ENCODE results near the gene SOX6.
"Not testable (repeated sequence)": the region's sequence is repeated elsewhere in the genome, so short reads cannot be mapped to it uniquely, and the experiment has no call there.

Gene SOX6

DNA sequence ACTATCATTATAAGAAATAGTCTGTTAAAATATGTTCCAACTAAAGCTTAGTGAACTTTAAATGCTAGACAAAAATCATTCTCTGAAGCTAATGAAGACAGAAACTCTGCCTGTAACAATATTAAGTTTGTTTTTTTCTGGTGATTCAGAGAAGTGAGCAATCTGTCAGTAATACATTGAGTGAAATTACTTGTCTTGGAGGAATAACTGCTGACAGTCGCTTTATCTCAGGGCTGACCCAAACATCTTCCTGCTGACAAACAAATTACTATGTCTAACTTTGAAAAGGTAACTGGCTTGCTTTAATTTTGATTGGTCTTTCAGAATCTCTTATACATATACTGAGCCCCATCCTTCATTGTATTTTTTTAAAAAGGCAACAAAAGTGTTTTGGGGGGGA, 264.5 kb downstream of the SOX6 start:
- no peak for DNase-seq

DNA sequence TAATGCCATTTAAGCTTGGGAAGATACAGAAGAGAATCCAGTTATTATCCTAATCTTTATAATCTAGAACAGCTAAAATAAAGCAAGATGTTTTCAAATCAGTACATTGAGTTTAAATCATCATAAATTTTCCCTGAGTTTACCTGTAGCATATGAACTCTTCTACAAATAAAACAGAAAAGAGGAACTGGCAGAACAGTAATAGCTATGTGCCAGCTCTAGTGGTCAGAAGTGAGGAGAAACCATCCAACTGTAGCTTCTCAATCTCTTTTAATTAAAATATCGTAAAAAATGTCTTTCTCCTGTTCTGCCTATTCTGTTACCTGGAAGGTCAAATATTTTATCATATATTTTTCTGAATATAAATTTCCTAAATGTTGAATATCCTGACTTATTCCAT, 266.9 kb downstream of the SOX6 start:
- DNase-seq, result no peak

DNA sequence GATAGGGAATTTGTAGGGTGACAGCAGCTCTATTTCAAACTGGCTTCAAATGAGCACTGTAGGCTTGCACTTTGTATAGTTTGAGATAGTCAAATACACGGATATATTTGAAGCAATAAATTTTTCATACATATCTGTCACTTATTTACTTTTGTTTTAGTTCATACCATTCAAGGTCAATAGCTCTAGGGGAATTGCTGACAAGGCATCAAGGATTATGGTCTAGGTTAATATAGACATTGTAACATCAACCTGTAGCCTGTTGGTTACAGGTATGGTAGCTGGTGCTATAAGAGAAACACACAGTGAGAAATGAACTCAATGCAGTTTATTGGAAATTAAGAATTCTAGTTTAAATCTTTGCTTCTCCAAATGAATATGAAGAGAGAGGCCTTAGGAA, 267.6 kb downstream of the SOX6 start:
- no peak for DNase-seq

DNA sequence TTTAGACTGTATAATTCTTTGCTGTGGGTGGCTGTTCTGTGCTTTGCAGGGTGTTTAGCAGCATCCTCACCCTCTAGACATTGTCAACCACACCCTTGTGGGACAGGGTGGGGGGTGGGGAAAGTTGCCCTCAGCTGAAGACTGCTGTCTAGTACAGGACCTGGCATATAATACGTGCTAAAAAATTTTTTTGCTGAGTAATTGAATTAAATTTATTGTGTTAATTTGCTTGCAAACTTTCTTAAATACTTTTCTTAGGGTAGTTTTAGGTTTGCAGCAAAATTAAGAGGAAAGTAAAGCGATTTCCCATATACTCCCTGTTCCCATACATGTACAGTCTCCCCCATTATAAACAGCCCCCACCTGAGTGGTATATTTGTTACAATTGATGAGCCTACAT, 268.5 kb downstream of the SOX6 start:
- DNase-seq, result no peak

DNA sequence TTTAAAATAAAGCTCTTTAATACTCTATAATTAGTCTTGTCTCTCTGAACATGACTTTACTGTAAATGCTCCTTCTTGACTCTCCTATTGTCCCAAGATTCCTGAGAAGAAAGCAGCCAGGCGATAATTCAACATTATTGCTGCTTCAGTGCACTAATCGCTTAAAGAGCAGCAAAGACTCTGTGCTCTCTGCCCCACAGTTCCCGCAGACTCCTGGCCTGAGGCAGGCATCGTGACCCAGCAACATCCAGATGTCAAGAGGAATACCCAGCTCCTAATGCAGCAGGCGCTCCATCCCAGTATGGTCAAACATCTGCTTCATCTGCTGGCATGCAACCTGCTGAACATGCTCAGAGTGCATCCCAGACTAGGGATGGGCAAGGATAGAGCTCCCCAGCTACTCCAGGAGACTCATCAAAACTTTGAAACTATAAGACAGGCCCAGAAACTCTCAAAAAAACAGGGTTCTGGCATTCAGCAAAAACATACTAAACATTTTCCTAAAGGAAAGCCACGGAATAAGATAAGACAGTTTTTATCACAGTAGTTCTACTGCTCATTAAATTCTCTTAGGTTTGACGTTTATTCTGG, 270.0 kb downstream of the SOX6 start:
- DNase-seq, result no peak

DNA sequence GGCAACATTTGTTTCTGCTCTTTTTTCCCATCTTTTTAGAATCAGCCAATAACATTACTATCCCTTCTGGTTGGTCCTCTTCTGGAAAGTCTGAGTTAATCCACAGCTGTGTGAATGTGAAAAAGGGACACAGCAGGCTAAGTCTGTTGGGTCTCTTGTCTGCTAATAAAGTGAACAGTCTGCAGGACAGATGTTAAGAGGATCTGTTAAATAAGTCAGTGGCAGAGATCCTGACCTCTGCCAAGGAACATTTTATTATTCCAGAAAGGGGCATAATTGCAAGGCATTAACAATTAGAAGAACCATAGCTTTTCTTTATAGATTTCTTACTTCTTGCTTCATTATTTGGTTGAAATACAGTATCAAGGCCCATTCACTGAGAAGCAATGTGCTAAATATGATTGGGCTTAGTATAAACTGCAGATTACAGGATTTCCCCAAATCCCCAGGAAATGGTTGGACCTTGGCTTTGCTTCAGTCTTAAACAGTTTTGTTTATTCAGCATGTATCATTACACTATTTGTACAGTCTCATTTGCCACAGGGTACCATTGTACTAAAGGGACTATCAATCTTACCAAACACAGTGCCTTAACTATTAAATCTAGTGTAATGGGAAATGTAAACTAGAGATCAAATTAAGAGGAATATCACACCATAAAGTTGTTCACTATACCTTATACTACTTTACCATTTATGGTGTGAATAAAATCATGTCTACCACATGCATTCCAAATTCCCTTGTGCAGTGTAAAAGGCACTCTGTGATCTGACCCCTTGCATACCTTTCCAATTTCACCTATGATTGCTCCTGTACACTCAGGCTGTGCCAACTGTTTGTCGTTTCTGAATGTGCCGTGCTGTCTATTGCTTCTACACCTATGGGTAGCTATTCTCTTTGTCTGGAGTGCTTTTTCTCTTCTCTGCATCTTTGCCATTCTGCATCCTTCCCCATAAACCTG, 274.0 kb downstream of the SOX6 start:
- DNase-seq, result no peak

DNA sequence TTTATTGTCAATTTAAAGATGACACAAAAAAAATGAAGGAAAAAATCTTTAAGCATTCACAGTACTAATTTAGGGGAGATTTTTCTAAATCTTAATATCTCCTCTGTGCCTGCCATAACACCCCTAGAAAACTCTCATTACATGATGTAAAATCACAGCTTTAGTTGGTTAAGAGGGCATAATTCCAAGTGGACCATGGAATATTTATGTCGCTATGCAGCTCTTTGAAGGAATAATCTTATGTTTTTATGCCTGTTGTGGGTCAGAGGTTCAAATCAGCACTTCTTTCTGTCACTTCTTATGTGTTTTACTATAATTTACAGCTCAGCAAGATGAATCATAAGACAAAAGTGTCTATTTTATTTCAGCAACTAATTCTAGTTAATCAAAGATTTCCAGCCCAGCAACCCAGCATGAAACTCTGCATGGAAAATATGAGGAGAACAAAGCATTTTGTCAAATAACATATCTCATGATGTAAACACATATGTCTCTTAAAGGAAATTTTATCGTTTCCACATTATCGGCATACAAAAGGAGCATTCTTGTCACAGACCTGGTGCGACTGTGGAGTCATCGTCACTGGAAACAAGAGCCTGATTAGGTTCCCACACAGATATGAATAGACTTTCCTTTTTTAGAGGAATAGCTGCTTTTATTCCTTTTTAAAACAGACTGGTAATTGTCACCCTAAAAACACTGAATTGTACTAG, 274.8 kb downstream of the SOX6 start:
- no peak for DNase-seq

DNA sequence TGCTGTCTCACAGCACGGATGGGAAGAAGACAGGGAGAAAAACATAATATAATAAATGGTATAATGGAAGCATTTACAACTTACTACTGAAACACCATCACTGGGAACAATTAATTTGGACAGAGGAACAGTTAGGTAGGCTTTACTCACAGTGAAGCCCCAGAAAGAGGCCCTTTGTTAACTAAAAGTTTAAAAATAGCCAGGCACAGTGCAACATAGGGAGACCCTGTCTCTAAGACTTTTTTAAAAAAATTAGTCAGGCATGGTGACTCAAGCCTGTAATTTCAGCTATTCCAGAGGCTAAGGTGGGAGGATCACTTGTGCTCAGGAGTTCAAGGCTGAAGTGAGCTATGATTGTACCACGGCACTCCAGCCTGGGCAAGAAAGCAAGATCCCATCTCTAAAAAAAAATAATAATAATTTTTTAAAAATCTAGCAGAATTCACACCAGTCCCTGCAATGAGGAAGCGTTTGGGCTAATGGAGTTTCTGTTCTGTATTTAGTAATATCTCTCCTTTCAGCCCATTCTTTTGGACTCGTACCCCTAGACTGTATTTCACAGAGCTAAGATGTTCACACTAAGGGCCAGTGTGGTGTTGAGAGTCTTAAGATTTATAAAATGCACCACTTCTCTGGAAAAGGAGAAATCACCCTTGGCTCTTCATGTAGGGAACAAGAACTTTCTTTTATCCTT, 275.5 kb downstream of the SOX6 start:
- DNase-seq, result no peak

DNA sequence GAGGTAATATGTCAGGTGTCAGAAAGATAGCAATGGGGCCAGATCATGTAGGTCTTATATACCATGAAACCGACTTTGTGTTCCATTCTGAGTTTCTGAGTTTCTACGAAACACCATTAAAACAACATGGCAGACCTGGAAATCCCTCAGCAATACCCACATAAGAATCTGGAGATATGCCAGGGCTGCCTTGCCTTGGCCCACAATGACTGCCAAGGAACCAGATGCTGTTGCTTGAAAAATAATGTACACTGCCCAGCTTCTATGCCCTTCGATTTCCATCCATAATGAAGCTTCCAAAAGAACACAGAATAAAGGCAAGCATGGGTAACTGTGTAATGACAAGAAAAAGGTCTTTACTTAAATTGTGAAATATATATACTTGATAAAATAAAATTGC, 277.4 kb downstream of the SOX6 start:
- DNase-seq, result no peak

DNA sequence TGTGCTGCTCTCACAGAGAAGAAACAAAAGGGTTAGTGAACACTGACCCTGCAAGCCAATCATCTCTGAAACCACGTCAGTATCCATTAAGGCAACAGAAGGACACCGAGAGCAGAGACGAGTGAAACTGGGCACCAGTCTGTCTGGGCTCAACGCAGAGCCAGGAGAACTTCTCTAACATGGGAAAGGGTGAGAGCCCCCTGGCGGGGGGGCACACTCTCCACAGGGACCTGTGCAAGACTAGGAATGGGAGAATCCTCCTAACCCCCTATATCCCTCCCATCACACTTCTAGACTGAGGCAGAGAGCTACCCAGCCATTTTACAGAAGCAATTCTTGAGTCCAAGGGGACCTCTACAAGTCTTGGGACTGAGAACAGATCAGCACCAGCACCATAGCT, 285.8 kb downstream of the SOX6 start:
- no peak for DNase-seq

DNA sequence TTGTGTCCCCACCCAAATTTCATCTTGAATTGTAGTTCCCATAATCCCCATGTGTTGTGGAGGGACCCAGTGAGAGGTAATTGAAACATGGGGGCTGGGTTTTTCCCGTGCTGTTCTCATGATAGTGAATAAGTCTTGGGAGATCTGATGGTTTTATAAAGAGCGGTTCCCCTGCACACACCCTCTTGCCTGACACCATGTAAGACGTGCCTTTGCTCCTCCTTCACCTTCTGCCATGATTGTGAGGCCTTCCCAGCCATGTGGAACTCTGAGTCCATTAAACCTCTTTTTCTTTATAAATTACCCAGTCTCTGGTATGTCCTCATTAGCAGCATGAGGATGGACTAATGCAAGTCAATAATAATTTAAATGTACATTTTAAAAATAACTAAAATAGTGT, 289.1 kb downstream of the SOX6 start:
- DNase-seq, result not testable (repeated sequence)

DNA sequence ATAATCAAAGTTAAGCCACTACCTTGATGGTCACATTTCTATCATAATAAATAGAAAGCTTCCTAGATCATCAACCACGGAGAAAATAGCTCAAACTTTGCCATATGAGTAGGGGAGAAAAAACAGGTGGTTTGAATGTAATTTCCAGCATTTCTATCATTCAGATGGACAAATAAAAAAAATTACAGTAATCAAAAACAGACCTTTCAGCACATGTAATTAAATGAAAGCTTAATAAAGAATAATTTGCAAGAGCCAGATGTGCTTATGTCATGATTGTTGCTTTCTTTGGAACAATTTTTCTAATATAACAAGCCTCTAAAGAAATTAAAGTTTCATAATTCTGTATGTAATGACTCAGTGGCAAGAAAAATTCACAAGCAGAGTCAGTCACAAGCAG, 297.0 kb downstream of the SOX6 start:
- no peak for DNase-seq

DNA sequence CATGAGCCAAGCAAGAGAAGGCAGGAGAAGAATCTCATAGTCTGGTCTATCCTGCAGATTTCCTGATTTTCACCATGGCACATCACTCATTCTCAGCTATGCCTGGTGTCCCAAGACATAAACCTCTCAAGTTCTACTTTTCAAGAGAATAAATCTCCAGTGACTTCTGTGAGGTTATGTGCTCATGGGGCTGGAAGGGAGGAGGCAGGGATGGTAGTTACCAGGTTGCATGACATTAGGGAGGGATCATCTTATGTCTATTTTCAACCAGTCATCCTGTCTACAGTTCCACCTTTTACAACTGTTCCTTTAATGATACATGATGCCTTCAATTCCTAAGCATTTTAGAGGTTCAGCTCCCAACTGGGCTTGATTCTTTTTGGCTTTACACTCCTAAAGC, 297.7 kb downstream of the SOX6 start:
- DNase-seq, result no peak

DNA sequence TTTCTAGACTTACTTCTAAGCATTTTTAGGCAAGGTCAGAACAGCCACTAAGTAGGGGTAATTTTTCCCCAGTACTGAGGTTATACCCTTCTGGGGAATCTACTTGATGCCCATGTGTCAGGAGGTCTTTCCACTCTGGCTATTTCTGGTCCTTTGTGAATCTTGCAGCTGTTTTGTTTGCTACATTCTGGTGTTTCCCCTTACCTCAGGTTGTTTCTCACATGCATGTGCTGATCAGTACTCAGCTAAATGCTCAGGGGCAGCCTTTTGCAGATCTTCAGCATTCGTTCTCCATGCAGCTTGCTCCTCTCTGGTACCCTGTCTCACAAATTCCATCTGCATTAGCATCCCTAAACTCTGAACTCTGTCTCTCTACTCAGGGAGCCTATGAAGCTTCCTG, 303.6 kb downstream of the SOX6 start:
- DNase-seq, result no peak

DNA sequence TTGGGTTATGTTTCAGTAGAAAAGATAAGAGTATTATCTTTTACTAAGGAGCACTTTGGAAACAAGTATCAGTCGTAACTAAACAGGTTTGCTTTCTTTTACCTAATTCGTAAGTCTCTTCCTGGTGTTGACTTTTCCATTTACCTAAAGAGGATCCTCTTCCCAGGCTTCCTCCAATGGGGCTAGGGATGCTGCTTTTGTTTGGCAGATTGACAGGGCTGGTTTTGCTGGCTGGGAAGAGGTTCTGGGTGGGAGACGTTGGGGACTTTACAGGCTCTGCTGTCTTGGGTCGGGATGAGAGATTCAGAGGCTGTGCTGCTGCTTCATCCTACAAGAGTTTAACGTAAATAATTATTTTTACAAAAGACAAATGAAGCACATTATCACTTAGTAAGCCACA, 306.7 kb downstream of the SOX6 start:
- DNase-seq, result no peak

DNA sequence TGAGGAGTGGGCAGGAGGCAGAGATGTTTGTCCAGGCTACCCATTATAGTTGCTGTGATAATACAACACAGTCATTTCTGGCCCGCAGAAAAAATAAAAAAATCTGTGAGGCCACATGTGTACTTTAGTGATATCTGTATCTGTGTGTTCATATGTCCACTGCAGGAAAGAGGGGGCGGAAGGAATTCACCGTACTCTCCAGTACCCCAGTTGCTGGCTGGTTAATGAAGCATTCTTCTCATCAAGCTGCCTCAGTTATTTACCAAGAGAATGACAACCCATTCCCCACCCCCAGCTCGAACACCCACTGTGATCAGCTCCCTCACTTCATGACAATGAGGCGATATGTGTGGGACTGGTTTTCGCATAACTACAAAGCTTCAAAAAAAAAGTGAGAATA, 309.3 kb downstream of the SOX6 start:
- no peak for DNase-seq

DNA sequence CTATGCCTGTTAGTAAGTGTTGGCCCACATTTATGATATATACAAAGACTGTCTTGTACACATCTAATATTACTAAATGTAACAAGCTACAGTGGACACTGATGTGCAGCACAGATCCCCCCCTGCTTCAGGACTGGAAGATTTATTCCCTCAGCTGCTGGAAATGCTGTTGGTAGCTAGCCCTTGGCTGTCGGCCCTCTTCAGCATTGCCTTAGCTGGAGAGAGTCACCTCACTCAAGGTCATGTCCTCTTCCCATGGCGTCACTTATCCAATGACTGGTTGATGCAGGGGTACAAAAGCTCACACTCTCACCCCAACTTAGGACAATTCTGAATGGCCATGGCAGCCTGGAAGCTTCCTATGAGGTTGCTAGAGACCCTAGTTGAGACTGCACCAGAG, 312.7 kb downstream of the SOX6 start:
- DNase-seq, result no peak

DNA sequence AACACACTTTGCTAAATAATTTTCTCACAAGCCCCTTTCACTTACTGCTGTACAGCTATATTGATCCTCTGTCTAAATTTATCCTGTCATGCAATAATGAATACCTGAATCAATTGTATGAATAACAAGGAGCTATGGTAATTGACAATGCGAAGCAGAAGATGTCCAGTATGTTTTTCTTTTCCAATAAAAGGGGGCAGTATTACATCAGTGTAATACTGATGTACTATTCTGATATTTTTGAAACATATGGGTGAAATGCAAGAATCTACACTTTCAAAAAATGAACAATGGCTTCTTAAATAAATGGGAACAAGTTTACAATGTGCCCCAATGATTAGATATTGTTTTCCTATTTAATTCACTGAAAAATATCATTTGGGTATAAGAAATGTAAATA, 315.1 kb downstream of the SOX6 start:
- DNase-seq, result no peak

DNA sequence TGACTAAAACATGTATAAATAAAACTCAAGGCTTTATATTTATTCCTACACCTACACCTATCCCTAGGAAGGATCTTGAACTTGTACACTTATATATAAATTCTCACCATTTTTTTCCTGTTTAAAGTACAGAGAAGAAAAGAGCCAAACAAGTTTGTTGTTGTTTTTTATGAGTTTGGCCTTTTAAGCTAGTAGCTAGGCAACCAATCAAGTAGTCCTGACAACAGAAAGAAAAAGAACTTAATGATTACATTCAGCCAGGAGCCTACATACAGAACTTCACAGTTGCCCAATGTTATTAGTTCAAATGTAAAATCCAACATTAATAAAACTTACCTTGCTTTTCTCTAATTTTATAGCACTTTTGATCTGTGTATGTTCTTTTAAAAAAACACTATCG, 316.2 kb downstream of the SOX6 start:
- no peak for DNase-seq

DNA sequence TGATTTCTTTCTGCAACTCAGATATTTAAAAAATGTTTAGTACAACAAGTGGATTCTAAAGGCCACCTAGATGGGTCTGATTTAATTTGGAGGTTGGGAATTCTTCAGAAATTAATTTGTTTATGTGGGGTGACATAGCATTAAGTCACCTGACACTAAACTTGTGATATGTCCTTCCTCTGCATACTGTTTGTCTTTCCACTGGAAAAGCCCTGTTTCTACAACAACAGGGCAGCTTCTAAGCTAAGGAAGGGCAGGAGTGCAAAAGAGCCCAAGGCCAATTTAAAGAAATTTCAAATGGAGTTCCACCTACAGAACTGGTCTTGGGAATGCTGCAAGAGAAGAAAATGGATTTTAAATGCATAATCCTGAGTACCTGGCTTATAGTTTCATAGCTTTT, 319.2 kb downstream of the SOX6 start:
- no peak for DNase-seq

DNA sequence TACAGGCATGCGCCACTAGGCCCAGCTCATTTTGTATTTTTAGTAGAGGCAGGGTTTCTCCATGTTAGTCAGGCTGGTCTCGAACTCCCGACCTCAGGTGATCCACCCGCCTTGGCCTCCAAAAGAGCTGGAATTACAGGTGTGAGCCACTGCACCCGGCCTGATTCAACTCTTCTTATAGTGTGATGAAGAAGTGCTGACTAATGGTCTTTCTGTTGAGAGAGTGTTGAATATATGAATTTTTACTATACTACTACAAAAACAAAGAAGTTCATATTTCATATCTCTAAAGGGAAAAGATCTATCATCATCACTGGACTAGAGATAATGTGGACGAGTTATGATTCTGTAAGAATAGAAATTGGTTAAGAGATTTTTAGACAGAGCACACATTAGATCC, 320.1 kb downstream of the SOX6 start:
- no peak for DNase-seq

DNA sequence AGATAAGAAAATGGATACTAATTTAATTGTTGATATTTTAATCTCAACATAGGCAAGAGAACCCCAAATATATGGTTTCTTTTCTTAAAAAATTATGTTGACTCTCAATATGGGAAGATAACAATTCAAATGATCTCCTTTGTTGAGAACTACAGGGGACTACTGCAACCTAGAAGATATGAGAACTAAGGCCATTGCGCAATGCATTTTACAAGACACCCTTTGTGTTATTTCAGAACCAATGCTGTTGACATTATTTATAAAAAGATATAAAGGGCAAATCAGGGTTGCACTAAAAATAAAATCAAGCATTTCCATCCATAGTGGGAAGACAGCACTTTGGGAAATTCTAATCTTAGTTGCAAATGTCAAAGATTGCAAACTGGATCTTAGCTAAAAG, 322.3 kb downstream of the SOX6 start:
- no peak for DNase-seq

DNA sequence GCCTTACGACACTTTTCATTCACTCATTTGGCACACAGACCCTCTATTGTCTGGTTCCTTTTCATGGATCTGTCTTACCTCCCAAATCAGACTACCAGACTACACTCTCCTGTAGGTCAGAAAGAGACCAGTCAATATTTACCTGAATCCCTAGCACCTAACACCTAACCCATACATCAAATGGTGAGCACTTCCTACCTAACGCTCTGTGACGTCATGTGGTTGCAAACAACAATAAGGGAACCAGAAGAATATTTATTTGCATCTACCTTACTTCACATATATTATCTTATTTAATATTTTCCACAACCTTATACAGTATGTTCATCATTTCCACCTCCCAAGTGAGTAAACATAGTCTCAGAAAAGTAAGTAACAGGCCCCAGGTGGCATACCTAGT, 323.4 kb downstream of the SOX6 start:
- no peak for DNase-seq
